Measurements from ENCODE around the gene SP2.

The SP2 gene

GRCh38 chr17:47953909-47954308 is 57.9 kb downstream of the SP2 start:
- FAIRE-seq, result no peak

- FAIRE-seq, result no peak
These were observed 59.7 kb downstream of the SP2 start for GRCh38 chr17:47955497-47956461.

- no peak for FAIRE-seq
These were observed 61.0 kb downstream of the SP2 start for GRCh38 chr17:47956791-47957590.

- no peak for FAIRE-seq
These were observed 61.8 kb downstream of the SP2 start, which contains the start of gene PRR15L for GRCh38 chr17:47957591-47958490. PRR15L (minus strand) TSS chr17:47957883; CDS start chr17:47953234, 4,649 bp downstream.

- no peak for FAIRE-seq
These were observed 64.0 kb downstream of the SP2 start for GRCh38 chr17:47959825-47960655.

GRCh38 chr17:47961406-47961805 is 65.4 kb downstream of the SP2 start:
- no peak for FAIRE-seq

- no peak for FAIRE-seq
These were observed 66.9 kb downstream of the SP2 start for GRCh38 chr17:47962901-47963300.

- FAIRE-seq, result no peak
These were observed 68.8 kb downstream of the SP2 start for GRCh38 chr17:47964856-47965255.

GRCh38 chr17:47966079-47966519 is 70.1 kb downstream of the SP2 start:
- FAIRE-seq, result no peak

- FAIRE-seq, result no peak
These were observed 71.7 kb downstream of the SP2 start for GRCh38 chr17:47967607-47968252.

GRCh38 chr17:47968836-47969235 is 72.8 kb downstream of the SP2 start:
- FAIRE-seq, result no peak

GRCh38 chr17:47969930-47970724 is 74.1 kb downstream of the SP2 start:
- no peak for FAIRE-seq

GRCh38 chr17:47970725-47971499 is 74.9 kb downstream of the SP2 start, which contains the start of gene CDK5RAP3:
CDK5RAP3 (plus strand) TSS chr17:47971113; CDS start chr17:47971147, 34 bp downstream.
- peak; percentile 99 for FAIRE-seq

GRCh38 chr17:47973541-47973940 is 77.5 kb downstream of the SP2 start:
- FAIRE-seq, result no peak

GRCh38 chr17:47975189-47975822 is 79.3 kb downstream of the SP2 start:
- FAIRE-seq, result no peak

GRCh38 chr17:47975823-47976205 is 79.8 kb downstream of the SP2 start:
- FAIRE-seq, result no peak

GRCh38 chr17:47978324-47978723 is 82.3 kb downstream of the SP2 start:
- FAIRE-seq, result no peak

Measured in endometrium (tissue), 2 donors.